Activated naive CD4-positive, alpha-beta T cell (primary cell): Measurements from ENCODE around the gene DUSP6.

Source experiments
- DNase-seq, 4 experiments: peaks; one replicate each; lab custom pipeline; 2025; lab: John Stamatoyannopoulos, UW

DUSP6 gene

GRCh38 chr12:89352492-89353187 lies at the start of gene DUSP6:
DUSP6 (minus strand) TSS chr12:89352501; CDS start chr12:89352039, 462 bp downstream.
- DNase-seq, result peak; percentile 59 to 72 (median 64)

GRCh38 chr12:89401433-89402058 lies 49.2 kb upstream of the DUSP6 start:
- no peak for DNase-seq

- DNase-seq, result no peak
Observed at GRCh38 chr12:89400415-89400814, 48.1 kb upstream of the DUSP6 start.

GRCh38 chr12:89395712-89396111 lies 43.4 kb upstream of the DUSP6 start:
- no peak for DNase-seq

GRCh38 chr12:89393551-89394121 lies 41.3 kb upstream of the DUSP6 start:
- DNase-seq, result no peak

GRCh38 chr12:89392391-89392790 lies 40.1 kb upstream of the DUSP6 start:
- no peak for DNase-seq

GRCh38 chr12:89391726-89392336 lies 39.5 kb upstream of the DUSP6 start:
- DNase-seq, result no peak

GRCh38 chr12:89390802-89391673 lies 38.7 kb upstream of the DUSP6 start:
- no peak for DNase-seq

GRCh38 chr12:89389755-89390661 lies 37.7 kb upstream of the DUSP6 start:
- no peak for DNase-seq

GRCh38 chr12:89386138-89386537 lies 33.8 kb upstream of the DUSP6 start:
- no peak for DNase-seq

- DNase-seq, result no peak
Observed at GRCh38 chr12:89384807-89385206, 32.5 kb upstream of the DUSP6 start.

- no peak for DNase-seq
Observed at GRCh38 chr12:89384050-89384758, 31.9 kb upstream of the DUSP6 start.

- DNase-seq, result no peak
Observed at GRCh38 chr12:89383235-89384049, 31.1 kb upstream of the DUSP6 start.

- DNase-seq, result no peak
Observed at GRCh38 chr12:89382328-89382727, 30.0 kb upstream of the DUSP6 start.

GRCh38 chr12:89379839-89380467 lies 27.7 kb upstream of the DUSP6 start:
- DNase-seq, result no peak

GRCh38 chr12:89379148-89379838 lies 27.0 kb upstream of the DUSP6 start:
- DNase-seq, result no peak

- no peak for DNase-seq
Observed at GRCh38 chr12:89376844-89377243, 24.5 kb upstream of the DUSP6 start.

- DNase-seq, result no peak
Observed at GRCh38 chr12:89376202-89376529, 23.9 kb upstream of the DUSP6 start.
